Nephron (organoid): ENCODE data around the gene PLEKHH2.
"Not testable (repeated sequence)": the region's sequence is repeated elsewhere in the genome, so short reads cannot be mapped to it uniquely, and the experiment has no call there.

ENCODE experiments used
- H3K27ac Mint-ChIP-seq, 3 experiments: 2 replicates each; pipeline ENCODE4 v1.8.0; 2020; ENCODE audit warnings: mixed read lengths in 3 of 3, mild to moderate bottlenecking in 2 of 3, moderate library complexity in 1 of 3
- H3K27me3 Mint-ChIP-seq: 2 replicates; pipeline ENCODE4 v1.8.0; 2021; ENCODE audit warnings: low read depth, mild to moderate bottlenecking, moderate library complexity, mixed read lengths
- H3K36me3 Mint-ChIP-seq: 2 replicates; pipeline ENCODE4 v1.8.0; 2020; ENCODE audit warnings: low read depth, mixed read lengths
- H3K4me1 Mint-ChIP-seq: 2 replicates; pipeline ENCODE4 v1.8.0; 2020; ENCODE audit warnings: mixed read lengths
- H3K4me3 Mint-ChIP-seq, 3 experiments: 2 replicates each; pipeline ENCODE4 v1.8.0; 2020; ENCODE audit warnings: mild to moderate bottlenecking in 3 of 3, mixed read lengths in 3 of 3, moderate library complexity in 2 of 3
- H3K9me3 Mint-ChIP-seq: 2 replicates; pipeline ENCODE4 v1.8.0; 2020; ENCODE audit warnings: mixed read lengths
- CTCF ChIP-seq, 3 experiments: fragments of 200-600 bp; sonication (generic); IDR thresholded peaks; one replicate each; pipeline ENCODE4 v1.5.0; 2021; ENCODE audit warnings: antibody characterized with exemption in 3 of 3; ENCODE audit not compliant: unreplicated experiment in 3 of 3

The PLEKHH2 gene

GRCh38 chr2:43715300-43716098, 78.4 kb downstream of the PLEKHH2 start:
- H3K4me3 Mint-ChIP-seq = no peak overlapping the region
- H3K36me3 Mint-ChIP-seq = no peaks in the 10 kb centered on the region
- H3K27ac Mint-ChIP-seq = no peak overlapping the region
- H3K27me3 Mint-ChIP-seq = no peaks in the 10 kb centered on the region
- H3K4me1 Mint-ChIP-seq = peaks cover 15% of the 10 kb centered on the region
- no peaks in the 10 kb centered on the region for H3K9me3 Mint-ChIP-seq
- no peak for TF ChIP-seq CTCF (IDR thresholded peaks at IDR 0.05; ENCODE audit: unreplicated experiment in 3 of 3)

GRCh38 chr2:43717322-43717721, 80.3 kb downstream of the PLEKHH2 start:
- Mint-ChIP-seq H3K36me3 (no peaks in the 10 kb centered on the region), H3K4me3 (no peak overlapping the region), H3K27ac (no peak overlapping the region), H3K9me3 (no peaks in the 10 kb centered on the region), H3K4me1 (peaks cover 15% of the 10 kb centered on the region), H3K27me3 (no peaks in the 10 kb centered on the region)
- no peak for TF ChIP-seq CTCF (IDR thresholded peaks at IDR 0.05; ENCODE audit: unreplicated experiment in 3 of 3)

- H3K27ac Mint-ChIP-seq = no peak overlapping the region
- H3K36me3 Mint-ChIP-seq = no peaks in the 10 kb centered on the region
- H3K27me3 Mint-ChIP-seq = no peaks in the 10 kb centered on the region
- H3K9me3 Mint-ChIP-seq = no peaks in the 10 kb centered on the region
- peaks cover 15% of the 10 kb centered on the region for H3K4me1 Mint-ChIP-seq
- no peak overlapping the region for H3K4me3 Mint-ChIP-seq
- TF ChIP-seq CTCF (IDR thresholded peaks at IDR 0.05; ENCODE audit: unreplicated experiment in 3 of 3) = no peak
Observed at GRCh38 chr2:43718530-43719124, 81.6 kb downstream of the PLEKHH2 start.

GRCh38 chr2:43724728-43725526, 87.9 kb downstream of the PLEKHH2 start:
- Mint-ChIP-seq H3K4me1 (peaks cover 12% of the 10 kb centered on the region), H3K9me3 (no peaks in the 10 kb centered on the region), H3K27me3 (no peaks in the 10 kb centered on the region), H3K36me3 (no peaks in the 10 kb centered on the region), H3K27ac (peak overlapping the region; percentile 72 to 89 (median 87)), H3K4me3 (peak overlapping the region in 1 of 3 experiments; percentile 38)
- no peak for TF ChIP-seq CTCF (IDR thresholded peaks at IDR 0.05; ENCODE audit: unreplicated experiment in 3 of 3)

GRCh38 chr2:43725711-43726246, 88.7 kb downstream of the PLEKHH2 start:
- Mint-ChIP-seq H3K27ac (peak overlapping the region; percentile 72 to 89 (median 87)), H3K27me3 (no peaks in the 10 kb centered on the region), H3K36me3 (no peaks in the 10 kb centered on the region), H3K4me1 (peaks cover 12% of the 10 kb centered on the region), H3K4me3 (no peak overlapping the region), H3K9me3 (no peaks in the 10 kb centered on the region)
- no peak for TF ChIP-seq CTCF (IDR thresholded peaks at IDR 0.05; ENCODE audit: unreplicated experiment in 3 of 3)

GRCh38 chr2:43726961-43727633, 90.0 kb downstream of the PLEKHH2 start:
- not testable (repeated sequence) for H3K27me3 Mint-ChIP-seq, H3K4me3 Mint-ChIP-seq, H3K9me3 Mint-ChIP-seq, H3K27ac Mint-ChIP-seq, H3K36me3 Mint-ChIP-seq
- H3K4me1 Mint-ChIP-seq = peaks cover 12% of the 10 kb centered on the region
